Neural crest cell (in vitro differentiated cells): Measurements from ENCODE around the gene GPATCH8. TPM values are rescaled to one million over a fixed set of nuclear protein-coding genes. Genes with fewer than 3 reads are reported as not detected.
A peak's percentile ranks its signal among the peaks of the same experiment; 100 is the strongest.

Experiments used
- DNase-seq: peaks from one replicate; pipeline ENCODE4 v3.0.0; 2021; ENCODE audit warnings: low read depth, mixed read lengths, low spot score
- H3K27ac Mint-ChIP-seq: one replicate; pipeline ENCODE4 v1.8.0; 2021; ENCODE audit warnings: mild to moderate bottlenecking, mixed read lengths; ENCODE audit not compliant: unreplicated experiment
- H3K27me3 Mint-ChIP-seq: 2 replicates; pipeline ENCODE4 v1.8.0; 2021; ENCODE audit warnings: low read depth, mild to moderate bottlenecking, mixed read lengths
- H3K36me3 Mint-ChIP-seq: 2 replicates; pipeline ENCODE4 v1.8.0; 2021; ENCODE audit warnings: low read depth, mild to moderate bottlenecking, mixed read lengths
- H3K4me1 Mint-ChIP-seq: 2 replicates; pipeline ENCODE4 v1.8.0; 2021; ENCODE audit warnings: mixed read lengths
- H3K4me3 Mint-ChIP-seq: one replicate; pipeline ENCODE4 v1.8.0; 2021; ENCODE audit warnings: mild to moderate bottlenecking, mixed read lengths
- H3K9me3 Mint-ChIP-seq: 2 replicates; pipeline ENCODE4 v1.8.0; 2021; ENCODE audit warnings: mixed read lengths
- CTCF ChIP-seq: fragments of 200-600 bp; sonication (generic); conservative IDR thresholded peaks from 2 replicates; pipeline ENCODE4 v1.5.0; 2021; ENCODE audit warnings: antibody characterized with exemption, mild to moderate bottlenecking
- total RNA-seq: library from RNA; stranded (reverse); gene quantifications from 2 replicates; pipeline ENCODE4 v1.2.1, GENCODE V29; 2021

GPATCH8 gene
- total RNA-seq, 1 donor from 2014 or later = 47.0 TPM

GRCh38 chr17:44361292-44362260, 141.6 kb downstream of the GPATCH8 start:
- peaks cover 21% of the 10 kb centered on the region for H3K27me3 Mint-ChIP-seq
- peak overlapping the region; percentile 78 for H3K4me3 Mint-ChIP-seq
- peak overlapping the region; percentile 43 for H3K27ac Mint-ChIP-seq
- no peak for TF ChIP-seq CTCF
- peaks cover 18% of the 10 kb centered on the region for H3K4me1 Mint-ChIP-seq
- no peaks in the 10 kb centered on the region for H3K36me3 Mint-ChIP-seq
- no peak for DNase-seq
- no peaks in the 10 kb centered on the region for H3K9me3 Mint-ChIP-seq

GRCh38 chr17:44360826-44361225, 142.4 kb downstream of the GPATCH8 start:
- DNase-seq = no peak
- Mint-ChIP-seq H3K27ac (peak overlapping the region; percentile 43), H3K36me3 (no peaks in the 10 kb centered on the region), H3K4me1 (peaks cover 18% of the 10 kb centered on the region), H3K9me3 (no peaks in the 10 kb centered on the region), H3K27me3 (peaks cover 13% of the 10 kb centered on the region), H3K4me3 (peak overlapping the region; percentile 78)
- TF ChIP-seq CTCF = no peak

- TF ChIP-seq CTCF = no peak
- no peak overlapping the region for H3K27ac Mint-ChIP-seq
- H3K4me3 Mint-ChIP-seq = peak overlapping the region; percentile 78
- no peak for DNase-seq
- H3K9me3 Mint-ChIP-seq = no peaks in the 10 kb centered on the region
- H3K27me3 Mint-ChIP-seq = peaks cover 7% of the 10 kb centered on the region
- H3K4me1 Mint-ChIP-seq = peaks cover 18% of the 10 kb centered on the region
- H3K36me3 Mint-ChIP-seq = no peaks in the 10 kb centered on the region
Measured at GRCh38 chr17:44360144-44360533, 143.1 kb downstream of the GPATCH8 start.

GRCh38 chr17:44359458-44360143, 143.6 kb downstream of the GPATCH8 start:
- H3K27ac Mint-ChIP-seq = no peak overlapping the region
- peaks cover 18% of the 10 kb centered on the region for H3K4me1 Mint-ChIP-seq
- TF ChIP-seq CTCF = no peak
- H3K9me3 Mint-ChIP-seq = no peaks in the 10 kb centered on the region
- no peaks in the 10 kb centered on the region for H3K36me3 Mint-ChIP-seq
- peaks cover 2% of the 10 kb centered on the region for H3K27me3 Mint-ChIP-seq
- no peak for DNase-seq
- H3K4me3 Mint-ChIP-seq = peak overlapping the region; percentile 23

- Mint-ChIP-seq H3K27ac (no peak overlapping the region), H3K9me3 (no peaks in the 10 kb centered on the region), H3K36me3 (no peaks in the 10 kb centered on the region), H3K4me1 (peaks cover 18% of the 10 kb centered on the region), H3K4me3 (peak overlapping the region; percentile 23), H3K27me3 (no peaks in the 10 kb centered on the region)
- DNase-seq = no peak
- no peak for TF ChIP-seq CTCF
Measured at GRCh38 chr17:44359006-44359405, 144.2 kb downstream of the GPATCH8 start.
